ENCODE measurements around the gene XRCC6. TPM values are rescaled to one million over a fixed set of nuclear protein-coding genes. Genes with fewer than 3 reads are reported as not detected.
A peak's percentile ranks its signal among the peaks of the same experiment; 100 is the strongest.
"Not testable (repeated sequence)": the region's sequence is repeated elsewhere in the genome, so short reads cannot be mapped to it uniquely, and the experiment has no call there.

The XRCC6 gene
- total and polyA plus RNA-seq, 10 donors: 93.6 to 183 (median 152) TPM

GRCh38 chr22:41683052-41683451 is 62.0 kb downstream of the XRCC6 start:
- TF ChIP-seq POLR2AphosphoS5 (IDR thresholded peaks at IDR 0.05) (no peak), POLR2A (IDR thresholded peaks at IDR 0.05) (no peak), CTCF (IDR thresholded peaks at IDR 0.05 in 8 of 11, conservative IDR thresholded peaks at IDR 0.05 in 3 of 11) (no peak)
- intact Hi-C loops (cut with DNase I; ENCODE audit: low total_unique reads): no loop called here
- peaks cover 13 to 80% (median 43%) of the 10 kb centered on the region in 6 donors for H3K4me1 ChIP-seq
- WGBS, 5 donors: 88 to 95% (median 91%) methylated on average over 9 of the region's 9 CpGs
- no peaks in the 10 kb centered on the region for H3K9me3 ChIP-seq
- H3K36me3 ChIP-seq: peaks cover 9 to 43% (median 26%) of the 10 kb centered on the region in 6 donors
- peak; percentile 41 for DNase-seq
- peak overlapping the region; percentile 65 to 94 (median 90) for H3K27ac ChIP-seq
- peak overlapping the region in 5 of 8 donors; percentile 58 to 85 (median 62) for H3K4me3 ChIP-seq
- no peaks in the 10 kb centered on the region for H3K27me3 ChIP-seq (replicated peaks in 1 of 7)

- 84 to 91% (median 91%) methylated on average over 3 of the region's 3 CpGs for WGBS, 5 donors
- intact Hi-C loops (cut with DNase I; ENCODE audit: low total_unique reads): no loop called here
Observed at GRCh38 chr22:41683616-41684015, 62.5 kb downstream of the XRCC6 start.

GRCh38 chr22:41684194-41684593 is 63.1 kb downstream of the XRCC6 start:
- Histone ChIP-seq H3K4me1 (peaks cover 13 to 87% (median 45%) of the 10 kb centered on the region in 6 donors), H3K9me3 (no peaks in the 10 kb centered on the region), H3K36me3 (peaks cover 6 to 32% (median 14%) of the 10 kb centered on the region in 6 donors), H3K4me3 (no peak overlapping the region), H3K27ac (no peak overlapping the region), H3K27me3 (replicated peaks in 1 of 7) (no peaks in the 10 kb centered on the region)
- DNase-seq: no peak
- no peak for TF ChIP-seq POLR2AphosphoS5 (IDR thresholded peaks at IDR 0.05)
- no peak for TF ChIP-seq POLR2A (IDR thresholded peaks at IDR 0.05)
- TF ChIP-seq CTCF (IDR thresholded peaks at IDR 0.05 in 8 of 11, conservative IDR thresholded peaks at IDR 0.05 in 3 of 11): no peak
- intact Hi-C loops (cut with DNase I; ENCODE audit: low total_unique reads): no loop called here
- WGBS, 5 donors: 83 to 89% (median 84%) methylated on average over 4 of the region's 4 CpGs

More at GRCh38 chr22:41683616-41684015, 62.5 kb downstream of the XRCC6 start:
- Histone ChIP-seq H3K36me3 (peaks cover 9 to 38% (median 20%) of the 10 kb centered on the region in 6 donors), H3K27ac (no peak overlapping the region), H3K4me1 (peaks cover 13 to 85% (median 44%) of the 10 kb centered on the region in 6 donors), H3K9me3 (no peaks in the 10 kb centered on the region), H3K27me3 (replicated peaks in 1 of 7) (no peaks in the 10 kb centered on the region), H3K4me3 (no peak overlapping the region)
- DNase-seq: no peak
- no peak for TF ChIP-seq POLR2AphosphoS5 (IDR thresholded peaks at IDR 0.05)
- no peak for TF ChIP-seq CTCF (IDR thresholded peaks at IDR 0.05 in 8 of 11, conservative IDR thresholded peaks at IDR 0.05 in 3 of 11)
- no peak for TF ChIP-seq POLR2A (IDR thresholded peaks at IDR 0.05)

GRCh38 chr22:41686890-41687289 is 65.8 kb downstream of the XRCC6 start:
- H3K36me3 ChIP-seq; intact Hi-C loops (cut with DNase I; ENCODE audit: low total_unique reads); H3K27ac ChIP-seq; DNase-seq; H3K27me3 ChIP-seq (replicated peaks in 1 of 7); H3K9me3 ChIP-seq: not testable (repeated sequence)
- WGBS, 5 donors: 89 to 96% (median 94%) methylated on average over 11 of the region's 11 CpGs
- H3K4me1 ChIP-seq: peaks cover 13 to 78% (median 36%) of the 10 kb centered on the region in 6 donors
- peak overlapping the region in 2 of 8 donors; percentile 79 to 81 for H3K4me3 ChIP-seq
